OCI-LY3 (cell line): ENCODE data around the gene TMEM54.
"Not testable (repeated sequence)": the region's sequence is repeated elsewhere in the genome, so short reads cannot be mapped to it uniquely, and the experiment has no call there.

Experiments used
- EZH2phosphoT487 ChIP-seq: fragments of 200-600 bp; shearing (Covaris generic); IDR thresholded peaks from 2 replicates; pipeline ENCODE4 v1.6.1; 2018; ENCODE audit warnings: antibody characterized with exemption, mixed run types, low read depth
- TF ChIP-seq, protein P1 (sequence below): fragments of 200-600, 300-600 bp; sonication (generic); IDR thresholded peaks from 2 replicates; pipeline ENCODE4 v1.5.1; 2014; ENCODE audit warnings: antibody characterized with exemption, low read length, low read depth

DNA sequence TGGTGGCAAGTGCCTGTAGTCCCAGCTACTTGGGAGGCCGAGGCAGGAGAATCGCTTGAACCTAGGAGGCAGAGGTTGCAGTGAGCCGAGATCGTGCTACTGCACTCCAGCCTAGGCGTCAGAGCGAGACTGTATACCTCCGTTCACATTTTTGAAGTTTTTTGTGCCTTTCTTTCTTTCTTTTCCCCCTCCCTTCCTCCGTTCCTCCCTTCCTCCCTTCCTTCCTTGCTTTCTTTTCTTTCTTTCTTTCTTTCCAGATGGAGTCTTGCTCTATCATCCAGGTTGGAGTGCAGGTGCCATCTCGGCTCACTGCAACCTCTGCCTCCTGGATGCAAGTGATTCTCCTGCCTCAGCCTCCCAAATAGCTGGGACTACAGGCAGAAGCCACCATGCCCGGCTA lies 4.4 kb upstream of the TMEM54 start:
- TF ChIP-seq, protein P1, sequence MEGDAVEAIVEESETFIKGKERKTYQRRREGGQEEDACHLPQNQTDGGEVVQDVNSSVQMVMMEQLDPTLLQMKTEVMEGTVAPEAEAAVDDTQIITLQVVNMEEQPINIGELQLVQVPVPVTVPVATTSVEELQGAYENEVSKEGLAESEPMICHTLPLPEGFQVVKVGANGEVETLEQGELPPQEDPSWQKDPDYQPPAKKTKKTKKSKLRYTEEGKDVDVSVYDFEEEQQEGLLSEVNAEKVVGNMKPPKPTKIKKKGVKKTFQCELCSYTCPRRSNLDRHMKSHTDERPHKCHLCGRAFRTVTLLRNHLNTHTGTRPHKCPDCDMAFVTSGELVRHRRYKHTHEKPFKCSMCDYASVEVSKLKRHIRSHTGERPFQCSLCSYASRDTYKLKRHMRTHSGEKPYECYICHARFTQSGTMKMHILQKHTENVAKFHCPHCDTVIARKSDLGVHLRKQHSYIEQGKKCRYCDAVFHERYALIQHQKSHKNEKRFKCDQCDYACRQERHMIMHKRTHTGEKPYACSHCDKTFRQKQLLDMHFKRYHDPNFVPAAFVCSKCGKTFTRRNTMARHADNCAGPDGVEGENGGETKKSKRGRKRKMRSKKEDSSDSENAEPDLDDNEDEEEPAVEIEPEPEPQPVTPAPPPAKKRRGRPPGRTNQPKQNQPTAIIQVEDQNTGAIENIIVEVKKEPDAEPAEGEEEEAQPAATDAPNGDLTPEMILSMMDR, result not testable (repeated sequence)
- not testable (repeated sequence) for TF ChIP-seq EZH2phosphoT487
